Ishikawa (cell line): ENCODE data around the gene ARHGEF2.

ENCODE experiments used
- CEBPB ChIP-seq: IDR thresholded peaks from 2 replicates; pipeline ENCODE4 v1.6.1; 2012
- CREB1 ChIP-seq: IDR thresholded peaks from 2 replicates; pipeline ENCODE4 v1.6.1; 2012; ENCODE audit warnings: low read depth
- EGR1 ChIP-seq: IDR thresholded peaks from 2 replicates; pipeline ENCODE4 v1.6.1; 2012
- EP300 ChIP-seq: IDR thresholded peaks from 2 replicates; pipeline ENCODE4 v1.6.1; 2012; ENCODE audit warnings: borderline replicate concordance
- FOXM1 ChIP-seq: IDR thresholded peaks from 2 replicates; pipeline ENCODE4 v1.6.1; 2012; ENCODE audit warnings: low read depth, borderline replicate concordance
- MAX ChIP-seq: IDR thresholded peaks from 2 replicates; pipeline ENCODE4 v1.6.1; 2012
- NFIC ChIP-seq: IDR thresholded peaks from 2 replicates; pipeline ENCODE4 v1.6.1; 2012
- RAD21 ChIP-seq: IDR thresholded peaks from 2 replicates; pipeline ENCODE4 v1.6.1; 2012; ENCODE audit warnings: low read depth
- REST ChIP-seq: IDR thresholded peaks from 2 replicates; pipeline ENCODE4 v1.6.1; 2012; ENCODE audit warnings: low read depth, mild to moderate bottlenecking
- TAF1 ChIP-seq: IDR thresholded peaks from 2 replicates; pipeline ENCODE4 v1.6.1; 2012; ENCODE audit warnings: low read depth, mild to moderate bottlenecking
- TCF12 ChIP-seq: IDR thresholded peaks from 2 replicates; pipeline ENCODE4 v1.6.1; 2012; ENCODE audit warnings: low read depth
- TEAD4 ChIP-seq: IDR thresholded peaks from 2 replicates; pipeline ENCODE4 v1.6.1; 2012
- USF1 ChIP-seq: IDR thresholded peaks from 2 replicates; pipeline ENCODE4 v1.6.1; 2012
- YY1 ChIP-seq: IDR thresholded peaks from 2 replicates; pipeline ENCODE4 v1.6.1; 2012; ENCODE audit warnings: low read depth
- ZBTB7A ChIP-seq: IDR thresholded peaks from 2 replicates; pipeline ENCODE4 v1.6.1; 2012; ENCODE audit warnings: low read depth

Gene ARHGEF2

GRCh38 chr1:156009404-156009803 is 31.1 kb upstream of the ARHGEF2 start:
- no peak for TF ChIP-seq NFIC
- TF ChIP-seq EP300 = no peak
- no peak for TF ChIP-seq EGR1
- no peak for TF ChIP-seq FOXM1
- no peak for TF ChIP-seq YY1
- no peak for TF ChIP-seq RAD21
- no peak for TF ChIP-seq REST
- TF ChIP-seq USF1 = no peak
- TF ChIP-seq TAF1 = no peak
- no peak for TF ChIP-seq MAX
- no peak for TF ChIP-seq TCF12
- TF ChIP-seq ZBTB7A = no peak
- TF ChIP-seq TEAD4 = no peak
- no peak for TF ChIP-seq CEBPB
- TF ChIP-seq CREB1 = no peak

GRCh38 chr1:156006666-156007376 is 28.5 kb upstream of the ARHGEF2 start:
- no peak for TF ChIP-seq RAD21

DNA sequence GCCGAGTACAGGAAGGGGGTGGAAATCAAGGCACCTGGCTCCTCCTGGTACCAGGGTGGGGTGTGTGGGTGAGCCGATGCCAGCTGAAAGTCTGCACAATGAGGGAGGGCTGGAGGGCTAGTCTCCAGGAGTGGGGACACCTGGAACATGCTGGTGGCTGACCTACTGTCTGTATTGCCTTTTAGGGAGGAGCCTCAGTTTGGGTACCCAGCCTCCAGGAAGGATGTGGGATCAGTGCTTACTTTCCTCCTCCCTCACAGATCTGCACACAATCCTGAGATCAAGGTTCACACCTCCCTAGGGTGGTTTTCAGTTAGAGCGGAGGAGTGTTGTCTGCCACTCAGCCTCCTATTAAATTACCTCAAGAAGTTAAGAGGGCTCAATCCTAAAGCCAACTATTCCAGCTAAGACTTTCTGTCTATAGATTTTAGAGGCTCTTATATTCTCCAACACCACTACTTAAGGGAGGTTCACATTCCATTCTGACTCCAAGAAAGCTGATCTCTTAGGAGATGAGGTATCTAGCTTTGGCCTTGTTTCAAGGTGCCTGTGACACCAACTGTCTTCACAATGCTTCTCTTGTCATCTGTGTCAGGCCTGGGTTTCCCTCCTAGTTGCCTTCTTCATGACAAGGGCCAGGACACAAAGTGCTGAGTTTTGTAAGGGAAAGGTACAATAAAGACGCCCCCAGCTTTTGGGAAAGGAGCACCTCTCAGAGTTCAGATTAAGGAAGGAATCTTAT is 26.7 kb upstream of the ARHGEF2 start:
- TF ChIP-seq RAD21 = no peak
- no peak for TF ChIP-seq ZBTB7A
- TF ChIP-seq MAX = no peak
- no peak for TF ChIP-seq TCF12
- no peak for TF ChIP-seq YY1
- no peak for TF ChIP-seq EGR1
- TF ChIP-seq TEAD4 = no peak
- TF ChIP-seq EP300 = no peak
- TF ChIP-seq NFIC = no peak
- TF ChIP-seq REST = no peak
- TF ChIP-seq CEBPB = no peak

GRCh38 chr1:156003923-156004188 is 25.5 kb upstream of the ARHGEF2 start:
- TF ChIP-seq TCF12 (no peak), REST (no peak), CEBPB (no peak), TEAD4 (no peak)

GRCh38 chr1:156002188-156002911 is 24.0 kb upstream of the ARHGEF2 start:
- no peak for TF ChIP-seq CREB1
- no peak for TF ChIP-seq EGR1
- TF ChIP-seq TEAD4 = no peak
- TF ChIP-seq USF1 = no peak
- TF ChIP-seq TAF1 = no peak
- TF ChIP-seq YY1 = no peak
- TF ChIP-seq NFIC = no peak
- no peak for TF ChIP-seq CEBPB
- TF ChIP-seq REST = no peak
- TF ChIP-seq TCF12 = no peak
- no peak for TF ChIP-seq ZBTB7A
- no peak for TF ChIP-seq FOXM1
- no peak for TF ChIP-seq EP300
- TF ChIP-seq MAX = no peak
- TF ChIP-seq RAD21 = no peak
